Ovary (tissue), 9 donors: ENCODE results near the gene PHACTR3. TPM values are rescaled to one million over a fixed set of nuclear protein-coding genes. Genes with fewer than 3 reads are reported as not detected.

Source experiments
- DNase-seq, 5 donors: peaks; one replicate each; pipeline ENCODE4 v3.0.0-alpha.2; 2019 to 2020
- H3K27ac ChIP-seq, 2 donors: fragments of 200-600 bp; one replicate each; pipeline versions ENCODE4 v1.5.1 to v1.8.0; 2019 to 2022
- H3K27me3 ChIP-seq: fragments of 200-600 bp; one replicate; pipeline ENCODE4 v1.8.0; 2022
- H3K36me3 ChIP-seq: fragments of 200-600 bp; sonication (generic); one replicate; pipeline ENCODE4 v1.5.1; 2019
- H3K4me1 ChIP-seq: one replicate; pipeline ENCODE4 v1.8.1; 2013; ENCODE audit warnings: mild to moderate bottlenecking, moderate library complexity; ENCODE audit not compliant: insufficient read depth
- H3K4me3 ChIP-seq: fragments of 200-600 bp; sonication (generic); one replicate; pipeline ENCODE4 v1.5.1; 2017
- H3K9me3 ChIP-seq, 2 donors: fragments of 200-600 bp in 1 of 2; sonication (generic) in 1 of 2; one replicate each; pipeline versions ENCODE4 v1.5.1 to v1.8.1; 2013 to 2019; ENCODE audit warnings: mild to moderate bottlenecking in 1 of 2, moderate library complexity in 1 of 2
- EP300 ChIP-seq: sonication (generic); formaldehyde crosslinking; IDR thresholded peaks from one replicate; pipeline ENCODE4 v1.6.1; 2017; ENCODE audit warnings: antibody characterized with exemption
- POLR2A ChIP-seq: fragments of 450-650 bp; IDR thresholded peaks from one replicate; pipeline ENCODE4 v1.6.1; 2017; ENCODE audit warnings: antibody characterized with exemption, mild to moderate bottlenecking, moderate library complexity
- WGBS, 3 donors: extraction: QIAGEN DNeasy Blood & Tissue Kit in 1 of 3; methylation state at CpG; one replicate each; pipeline versions ENCODE4 v1.1.5 to v1.1.7; 2013 to 2017; 5-methylcytosine and 5-hydroxymethylcytosine counted together
- intact Hi-C, 4 donors: fragments of 100-400 bp; cut with DNase I; formaldehyde crosslinking; loops; one replicate each; pipeline versions ENCODE4 v1.11.0 to v1.15.1; 2022 to 2023
- polyA plus RNA-seq, 2 donors: library from polyadenylated mRNA; stranded (reverse); fragments of 200-250 nt in 1 of 2; fragments of 350-450 nt in 1 of 2; fragmentation: Illumina TruSeq in 1 of 2; extraction: RNeasy Lipid Tissue Mini Kit (QIAGEN cat#74804) in 1 of 2; gene quantifications; one replicate each; pipeline ENCODE4 v1.2.3, GENCODE V29; 2013 to 2014
- total RNA-seq, 7 donors: library from RNA; depleted of rRNA in 2 of 7; stranded (reverse); fragments of >200 nt in 2 of 7; fragmentation: NEBNext Ultra II Directional in 3 of 7; extraction: Animal tissue kit (Norgen Biotek cat#: 25700) in 3 of 7; gene quantifications; one replicate each; pipeline versions ENCODE4 v1.1.0 to v1.2.4, GENCODE V29; 2016 to 2023
- TF ChIP-seq, protein P1 (sequence below), 3 donors: fragments of 450-650 bp in 2 of 3; fragments of 200-600 bp in 1 of 3; IDR thresholded peaks; one replicate each; pipeline versions ENCODE4 v1.5.1 to v1.8.0; 2016 to 2022; ENCODE audit warnings: antibody characterized with exemption in 3 of 3, mild to moderate bottlenecking in 1 of 3
- donor health status: DM: no; HTN: no; CAD: no; lungs with moderate emphysema.
- donor health status: DM: no; HTN: no; CAD: no.
- donor health status: Bipolar disorder and iron deficiency.
- donor health status: DM: yes; HTN: yes; CAD: no.
- donor health status: DM: no; HTN: no; CAD: no.
- donor health status: DM: yes; HTN: yes; CAD: no.

PHACTR3 gene
- total and polyA plus RNA-seq, 9 donors = 5.7 to 19.0 (median 9.1) TPM

DNA sequence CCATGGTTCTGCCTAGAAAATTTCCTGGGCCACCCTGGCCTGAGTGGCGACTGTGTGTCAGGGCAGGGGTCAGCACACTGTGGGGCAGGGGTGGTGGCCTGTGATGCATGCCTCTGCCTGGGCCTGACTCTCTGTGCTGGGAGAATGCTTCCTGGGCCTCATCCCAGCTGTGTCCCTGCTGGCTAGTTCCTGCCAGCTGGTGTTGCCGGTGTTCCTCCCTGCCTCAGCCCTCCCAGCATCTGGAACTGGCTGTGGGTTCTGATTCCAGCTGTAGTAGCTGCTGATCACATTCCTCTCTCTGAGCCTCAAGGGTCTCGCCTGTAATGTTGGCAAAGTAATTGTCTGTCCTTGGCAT lies 227.6 kb downstream of the PHACTR3 start:
- Histone ChIP-seq H3K36me3 (no peaks in the 10 kb centered on the region), H3K4me3 (no peak overlapping the region), H3K4me1 (peaks cover 14% of the 10 kb centered on the region), H3K27me3 (no peaks in the 10 kb centered on the region), H3K9me3 (no peaks in the 10 kb centered on the region), H3K27ac (no peak overlapping the region)
- 33 to 43% (median 36%) methylated on average over 3 of the region's 3 CpGs for WGBS, 3 donors
- TF ChIP-seq, protein P1, sequence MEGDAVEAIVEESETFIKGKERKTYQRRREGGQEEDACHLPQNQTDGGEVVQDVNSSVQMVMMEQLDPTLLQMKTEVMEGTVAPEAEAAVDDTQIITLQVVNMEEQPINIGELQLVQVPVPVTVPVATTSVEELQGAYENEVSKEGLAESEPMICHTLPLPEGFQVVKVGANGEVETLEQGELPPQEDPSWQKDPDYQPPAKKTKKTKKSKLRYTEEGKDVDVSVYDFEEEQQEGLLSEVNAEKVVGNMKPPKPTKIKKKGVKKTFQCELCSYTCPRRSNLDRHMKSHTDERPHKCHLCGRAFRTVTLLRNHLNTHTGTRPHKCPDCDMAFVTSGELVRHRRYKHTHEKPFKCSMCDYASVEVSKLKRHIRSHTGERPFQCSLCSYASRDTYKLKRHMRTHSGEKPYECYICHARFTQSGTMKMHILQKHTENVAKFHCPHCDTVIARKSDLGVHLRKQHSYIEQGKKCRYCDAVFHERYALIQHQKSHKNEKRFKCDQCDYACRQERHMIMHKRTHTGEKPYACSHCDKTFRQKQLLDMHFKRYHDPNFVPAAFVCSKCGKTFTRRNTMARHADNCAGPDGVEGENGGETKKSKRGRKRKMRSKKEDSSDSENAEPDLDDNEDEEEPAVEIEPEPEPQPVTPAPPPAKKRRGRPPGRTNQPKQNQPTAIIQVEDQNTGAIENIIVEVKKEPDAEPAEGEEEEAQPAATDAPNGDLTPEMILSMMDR (IDR thresholded peaks at IDR 0.05) = no peak
- TF ChIP-seq POLR2A (no peak), EP300 (no peak)
- intact Hi-C loops = no loop called here
- peak in 1 of 5 donors; percentile 14 for DNase-seq

GRCh38 chr20:59832406-59833363 lies 228.3 kb downstream of the PHACTR3 start:
- Histone ChIP-seq H3K36me3 (no peaks in the 10 kb centered on the region), H3K27me3 (no peaks in the 10 kb centered on the region), H3K4me1 (peaks cover 14% of the 10 kb centered on the region), H3K27ac (no peak overlapping the region), H3K9me3 (no peaks in the 10 kb centered on the region), H3K4me3 (no peak overlapping the region)
- no peak for DNase-seq
- TF ChIP-seq, protein P1 (IDR thresholded peaks at IDR 0.05) = no peak
- TF ChIP-seq EP300 = no peak
- intact Hi-C loops = no loop called here
- 91 to 94% (median 92%) methylated on average over 12 to 13 of the region's 13 CpGs for WGBS, 3 donors

GRCh38 chr20:59835057-59835447 lies 230.7 kb downstream of the PHACTR3 start:
- H3K27me3 ChIP-seq = no peaks in the 10 kb centered on the region
- H3K4me3 ChIP-seq = no peak overlapping the region
- no peak for TF ChIP-seq POLR2A
- TF ChIP-seq, protein P1 (IDR thresholded peaks at IDR 0.05) = no peak
- TF ChIP-seq EP300 = no peak
- H3K36me3 ChIP-seq = no peaks in the 10 kb centered on the region
- H3K9me3 ChIP-seq = no peaks in the 10 kb centered on the region
- 0 to 9% (median 1%) methylated on average over 2 of the region's 2 CpGs for WGBS, 3 donors
- H3K27ac ChIP-seq = no peak overlapping the region
- DNase-seq = no peak
- intact Hi-C loops = no loop called here
- peaks cover 14% of the 10 kb centered on the region for H3K4me1 ChIP-seq

- no peaks in the 10 kb centered on the region for H3K36me3 ChIP-seq
- intact Hi-C loops = no loop called here
- H3K27me3 ChIP-seq = no peaks in the 10 kb centered on the region
- H3K9me3 ChIP-seq = no peaks in the 10 kb centered on the region
- peaks cover 14% of the 10 kb centered on the region for H3K4me1 ChIP-seq
- no peak overlapping the region for H3K4me3 ChIP-seq
- TF ChIP-seq POLR2A (no peak), EP300 (no peak)
- TF ChIP-seq, protein P1 (IDR thresholded peaks at IDR 0.05) = no peak
- DNase-seq = peak; percentile 51 to 72 (median 56)
- WGBS, 3 donors = 3 to 7% (median 4%) methylated on average over 16 of the region's 16 CpGs
- peak overlapping the region in 1 of 2 donors; percentile 1 for H3K27ac ChIP-seq
These were observed 231.4 kb downstream of the PHACTR3 start for GRCh38 chr20:59835448-59836395.
